HG02885 (cell line): ENCODE data around the gene LMNA.
"Not testable (repeated sequence)": the region's sequence is repeated elsewhere in the genome, so short reads cannot be mapped to it uniquely, and the experiment has no call there.

Source experiments
- ATAC-seq: cut with Tn5 transposase; IDR thresholded peaks from one replicate; pipeline ENCODE4 v1.9.1; 2021; ENCODE audit warnings: mild to moderate bottlenecking; ENCODE audit not compliant: unreplicated experiment, poor library complexity

LMNA gene

DNA sequence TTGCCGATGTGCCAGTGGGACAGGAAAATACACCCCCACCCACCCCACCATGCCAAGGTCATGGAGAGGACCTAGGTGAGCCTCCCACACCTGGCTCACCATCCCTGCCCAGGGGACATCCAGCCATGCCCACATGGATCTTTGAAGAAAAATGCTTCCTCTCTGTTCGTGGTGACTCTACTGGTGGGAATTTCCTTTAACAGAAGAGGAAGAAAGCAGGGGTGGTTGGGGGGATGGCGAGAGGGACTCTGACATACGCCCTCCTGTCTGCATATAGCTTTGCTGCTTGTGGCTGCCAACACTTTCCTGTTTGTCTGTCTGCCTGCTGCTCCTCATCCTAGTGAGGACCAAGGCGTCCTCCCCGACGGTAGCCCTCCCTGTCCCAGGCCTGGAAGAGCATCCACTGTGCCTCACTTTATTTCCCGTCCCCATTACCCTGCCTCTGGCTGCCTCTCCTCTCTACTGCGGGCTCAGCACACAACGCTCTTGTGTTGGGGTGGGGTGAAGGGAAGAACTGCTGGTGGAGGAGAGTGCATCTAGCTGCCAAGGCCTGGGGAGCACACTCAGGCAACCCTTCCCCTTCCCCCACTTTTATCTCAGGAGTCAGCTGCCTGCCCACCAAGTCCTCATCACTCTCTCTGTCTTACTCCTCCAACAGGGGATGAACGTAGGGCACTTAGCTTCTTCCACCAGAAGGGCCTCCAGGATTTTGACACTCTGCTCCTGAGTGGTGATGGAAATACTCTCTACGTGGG lies 41.4 kb downstream of the LMNA start:
- no peak for ATAC-seq

DNA sequence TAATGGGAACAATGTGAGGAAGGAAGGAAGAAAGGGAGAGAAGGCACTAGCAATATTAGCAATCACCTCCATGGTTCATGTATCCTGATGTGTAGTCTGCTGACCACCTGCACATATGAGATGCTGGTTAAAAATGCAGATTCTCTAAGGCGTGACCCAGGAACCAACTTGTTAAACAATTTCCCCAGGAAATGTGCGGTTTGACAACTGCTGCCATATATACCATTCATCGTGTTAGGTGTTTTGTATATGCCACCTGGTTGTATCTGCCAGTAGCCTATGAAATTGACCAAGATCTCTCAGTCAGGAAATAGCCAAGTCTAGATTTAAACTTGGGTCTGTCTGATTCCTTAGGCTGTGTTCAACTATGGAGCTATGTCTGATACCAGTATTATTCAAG lies 43.0 kb downstream of the LMNA start:
- ATAC-seq: no peak

DNA sequence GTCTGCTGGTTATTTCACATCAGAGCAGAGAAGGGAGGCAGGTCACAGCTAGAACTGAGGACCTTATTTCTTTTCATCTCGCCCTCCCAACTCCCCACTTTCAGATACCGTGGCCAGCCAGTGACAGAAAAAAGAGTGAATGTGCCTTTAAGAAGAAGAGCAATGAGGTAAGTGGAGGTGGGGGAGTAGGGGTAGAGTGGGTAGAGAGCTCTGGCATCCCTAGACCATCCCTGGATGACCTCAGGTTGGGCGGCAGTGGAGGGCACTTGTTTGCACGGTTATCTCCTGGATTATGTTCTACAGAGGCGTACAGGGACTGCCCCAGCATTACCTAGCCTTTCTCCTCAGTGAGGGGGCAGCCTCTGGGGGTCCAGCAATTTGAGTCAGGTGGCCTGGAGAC lies 43.5 kb downstream of the LMNA start:
- ATAC-seq: no peak

DNA sequence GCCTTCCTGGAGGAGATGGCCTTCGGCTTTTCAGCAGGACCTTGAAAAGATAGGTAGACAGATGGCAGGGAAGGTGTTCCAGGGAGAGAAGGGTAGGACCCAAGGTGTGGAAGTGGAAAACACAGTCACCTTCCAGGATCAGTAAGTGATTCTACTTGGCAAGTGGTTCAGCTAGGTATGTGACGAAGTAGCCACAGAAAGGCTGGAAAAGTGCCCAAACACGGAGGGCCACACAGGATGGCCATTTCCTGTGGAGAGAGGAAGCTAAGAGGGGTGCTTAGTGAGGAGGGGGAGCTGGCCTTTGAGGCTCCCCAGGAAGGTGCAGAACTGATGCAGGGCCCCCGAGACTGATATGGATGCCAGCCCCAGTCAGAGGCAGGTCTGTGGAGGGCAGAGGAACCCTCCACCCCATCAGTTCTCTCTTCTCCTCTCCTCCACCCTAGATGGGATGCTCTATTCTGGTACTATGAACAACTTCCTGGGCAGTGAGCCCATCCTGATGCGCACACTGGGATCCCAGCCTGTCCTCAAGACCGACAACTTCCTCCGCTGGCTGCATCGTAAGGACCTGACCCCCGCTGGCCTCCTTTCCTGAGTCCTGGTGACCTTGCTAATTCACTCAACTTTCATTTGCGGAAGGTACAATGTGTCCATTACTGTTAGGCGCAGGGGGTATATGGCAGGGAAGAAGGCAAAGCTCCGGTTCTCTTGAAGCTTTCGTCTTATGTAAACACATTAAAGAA lies 45.7 kb downstream of the LMNA start:
- ATAC-seq: no peak

DNA sequence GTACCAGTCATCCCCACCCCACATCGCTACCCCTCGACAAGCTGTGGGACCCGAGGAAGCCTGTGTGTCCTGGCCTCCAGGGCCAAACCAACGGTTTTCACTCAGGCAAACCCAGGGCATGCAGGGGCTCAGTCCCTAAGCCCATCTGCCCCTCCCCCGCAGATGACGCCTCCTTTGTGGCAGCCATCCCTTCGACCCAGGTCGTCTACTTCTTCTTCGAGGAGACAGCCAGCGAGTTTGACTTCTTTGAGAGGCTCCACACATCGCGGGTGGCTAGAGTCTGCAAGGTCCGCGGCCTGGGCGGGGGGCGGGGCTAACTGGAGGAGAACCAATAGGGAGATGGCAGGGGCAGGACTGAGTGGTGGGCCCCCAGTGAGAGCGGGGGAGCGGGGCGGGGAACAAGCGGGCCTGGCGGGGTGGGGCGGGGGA lies 46.2 kb downstream of the LMNA start:
- no peak for ATAC-seq

DNA sequence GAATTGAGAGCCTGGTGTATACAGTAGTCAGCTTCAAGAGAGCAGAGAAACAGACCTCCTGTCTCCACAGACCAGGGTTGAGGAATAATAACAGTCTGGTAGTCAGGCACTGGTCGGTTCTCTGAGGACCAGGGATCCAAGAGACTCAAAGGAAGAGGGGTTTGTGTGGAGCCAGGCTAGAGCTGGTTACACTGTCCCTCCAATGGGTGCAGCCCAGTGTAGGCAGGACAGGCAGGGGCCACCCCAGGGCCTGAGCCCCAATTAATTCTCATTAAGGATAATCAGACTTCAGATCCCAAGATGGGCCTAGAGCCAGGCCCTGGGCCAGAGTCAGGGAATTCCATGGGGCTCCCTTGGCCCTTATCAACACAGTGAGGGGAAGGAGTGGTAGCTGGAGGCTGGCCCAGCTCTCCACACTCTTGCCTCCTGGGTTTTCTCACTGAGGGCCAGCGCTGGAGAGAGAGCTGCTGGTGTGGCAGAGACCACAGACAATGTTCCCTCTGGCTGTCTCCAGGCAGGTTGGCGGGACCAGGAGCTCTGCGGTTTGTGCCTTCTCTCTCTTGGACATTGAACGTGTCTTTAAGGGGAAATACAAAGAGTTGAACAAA lies 48.0 kb downstream of the LMNA start:
- ATAC-seq: no peak

DNA sequence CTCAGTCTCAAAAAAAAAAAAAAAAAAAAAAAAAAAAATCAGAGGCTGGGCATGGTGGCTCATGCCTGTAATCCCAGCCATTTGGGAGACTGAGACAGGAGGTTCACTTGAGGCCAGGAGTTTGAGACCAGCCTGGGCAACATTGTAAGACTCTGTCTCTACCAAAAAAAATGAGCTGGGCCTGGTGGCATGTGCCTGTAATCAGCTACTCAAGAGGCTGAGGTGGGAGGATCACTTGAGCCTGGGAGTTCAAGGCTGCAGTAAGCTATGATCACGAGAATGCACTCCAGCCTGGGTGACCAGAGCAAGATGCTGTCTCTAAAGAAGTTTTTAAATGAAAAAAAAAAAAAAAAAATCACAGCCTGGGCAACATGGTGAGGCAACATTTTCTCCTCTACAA lies 49.2 kb downstream of the LMNA start:
- no peak for ATAC-seq

DNA sequence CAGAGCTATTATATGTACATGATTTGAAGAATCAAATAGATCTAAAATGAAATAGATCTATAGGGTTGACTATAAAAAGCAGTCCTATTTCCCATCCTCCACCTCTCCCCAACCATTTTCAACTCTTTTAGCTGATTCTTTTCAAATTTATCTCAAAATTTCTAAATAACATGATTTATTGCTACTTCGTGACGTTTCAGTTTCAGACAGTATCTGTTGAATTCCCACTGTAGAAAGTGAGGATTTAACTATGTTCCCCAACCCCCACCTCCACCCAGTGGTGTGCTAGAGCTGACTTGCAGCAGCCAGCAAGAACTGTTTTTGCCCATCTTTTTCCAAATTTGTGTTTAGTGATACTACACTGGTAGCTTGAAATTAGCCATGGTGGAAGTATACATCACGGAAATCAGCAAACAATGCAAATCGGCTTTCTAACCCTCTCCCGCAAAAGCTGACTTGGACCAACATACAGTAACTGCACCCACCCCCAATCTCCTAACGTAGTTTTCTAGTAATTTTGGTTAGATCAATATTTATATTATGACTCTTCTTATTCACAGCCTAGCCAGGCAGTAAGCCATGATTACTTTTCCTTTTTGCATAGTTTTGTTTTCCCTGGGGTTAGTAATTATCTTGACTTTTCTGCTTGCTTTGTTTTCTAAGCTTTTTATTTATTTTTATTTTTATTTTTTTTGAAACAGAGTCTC lies 49.8 kb downstream of the LMNA start:
- ATAC-seq: no peak

DNA sequence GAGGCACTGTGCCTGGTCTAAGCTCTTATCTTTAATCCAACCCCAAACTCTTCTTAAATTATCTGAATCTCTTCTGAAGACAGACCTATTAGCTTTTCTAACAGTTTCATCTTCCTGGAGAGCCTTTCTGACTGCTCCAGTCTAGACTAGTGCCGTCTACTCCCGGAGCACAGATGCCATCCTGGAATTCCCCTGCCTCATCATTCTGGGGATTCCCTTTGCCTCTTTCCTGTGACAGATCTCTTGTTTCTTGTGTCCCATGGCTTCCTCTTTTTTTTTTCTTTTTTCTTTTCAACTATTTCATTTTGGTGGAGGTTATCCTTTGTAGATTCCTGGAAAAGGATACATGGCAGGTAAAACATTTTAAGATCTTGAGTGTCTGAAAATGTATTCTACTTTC lies 50.6 kb downstream of the LMNA start:
- no peak for ATAC-seq

DNA sequence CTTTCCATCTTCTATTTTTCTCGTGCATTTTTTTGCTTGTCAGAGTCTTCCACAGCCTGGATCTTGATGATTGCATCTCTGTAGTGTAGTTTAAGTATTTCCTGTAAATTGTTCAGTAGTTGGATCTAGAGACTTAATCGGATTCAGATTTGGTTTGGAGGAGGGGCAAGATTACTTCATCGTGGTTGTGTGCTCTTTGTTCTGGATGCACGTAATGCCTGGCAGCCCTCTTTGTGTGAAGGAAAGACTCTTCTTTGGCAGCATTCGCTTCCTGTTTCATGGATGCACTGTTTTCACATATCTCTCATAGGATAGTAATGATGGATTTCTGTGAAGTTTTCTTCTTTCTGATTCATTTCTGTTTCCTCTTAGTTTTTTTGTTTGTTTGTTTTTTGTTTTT lies 53.0 kb downstream of the LMNA start:
- ATAC-seq: no peak

DNA sequence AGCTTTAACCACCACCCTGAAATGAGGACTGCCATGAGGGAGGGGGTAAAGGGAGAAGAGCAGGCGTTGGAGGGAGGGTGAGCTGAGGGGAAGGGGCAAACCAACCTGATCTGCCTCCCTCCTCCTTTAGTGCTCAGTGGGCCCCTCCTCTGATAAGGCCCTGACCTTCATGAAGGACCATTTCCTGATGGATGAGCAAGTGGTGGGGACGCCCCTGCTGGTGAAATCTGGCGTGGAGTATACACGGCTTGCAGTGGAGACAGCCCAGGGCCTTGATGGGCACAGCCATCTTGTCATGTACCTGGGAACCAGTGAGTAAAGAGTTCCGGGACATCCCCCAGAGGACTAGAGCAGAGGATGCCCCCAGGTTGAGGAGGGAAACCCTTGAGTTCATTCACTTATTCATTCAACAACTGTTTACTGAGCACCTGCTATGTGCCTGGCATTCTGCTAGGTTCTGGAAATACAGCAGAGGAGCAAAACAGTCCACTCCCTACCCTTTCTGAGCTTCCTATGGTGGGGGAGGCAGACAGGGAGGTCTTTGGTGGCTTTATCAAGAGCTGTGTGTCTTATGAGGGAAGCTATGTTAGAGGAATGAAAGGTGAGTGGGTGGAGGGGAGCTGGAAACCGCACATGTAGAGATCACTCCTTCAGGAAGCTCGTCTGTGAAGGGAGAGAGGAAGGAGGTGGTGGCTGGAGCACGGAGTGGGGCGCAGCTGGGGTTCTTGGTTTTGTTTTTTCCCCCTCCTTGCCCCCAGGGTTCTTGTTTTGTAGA lies 58.4 kb downstream of the LMNA start:
- no peak for ATAC-seq

DNA sequence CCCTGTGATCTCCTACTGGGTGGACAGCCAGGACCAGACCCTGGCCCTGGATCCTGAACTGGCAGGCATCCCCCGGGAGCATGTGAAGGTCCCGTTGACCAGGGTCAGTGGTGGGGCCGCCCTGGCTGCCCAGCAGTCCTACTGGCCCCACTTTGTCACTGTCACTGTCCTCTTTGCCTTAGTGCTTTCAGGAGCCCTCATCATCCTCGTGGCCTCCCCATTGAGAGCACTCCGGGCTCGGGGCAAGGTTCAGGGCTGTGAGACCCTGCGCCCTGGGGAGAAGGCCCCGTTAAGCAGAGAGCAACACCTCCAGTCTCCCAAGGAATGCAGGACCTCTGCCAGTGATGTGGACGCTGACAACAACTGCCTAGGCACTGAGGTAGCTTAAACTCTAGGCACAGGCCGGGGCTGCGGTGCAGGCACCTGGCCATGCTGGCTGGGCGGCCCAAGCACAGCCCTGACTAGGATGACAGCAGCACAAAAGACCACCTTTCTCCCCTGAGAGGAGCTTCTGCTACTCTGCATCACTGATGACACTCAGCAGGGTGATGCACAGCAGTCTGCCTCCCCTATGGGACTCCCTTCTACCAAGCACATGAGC lies 62.2 kb downstream of the LMNA start:
- ATAC-seq: no peak

DNA sequence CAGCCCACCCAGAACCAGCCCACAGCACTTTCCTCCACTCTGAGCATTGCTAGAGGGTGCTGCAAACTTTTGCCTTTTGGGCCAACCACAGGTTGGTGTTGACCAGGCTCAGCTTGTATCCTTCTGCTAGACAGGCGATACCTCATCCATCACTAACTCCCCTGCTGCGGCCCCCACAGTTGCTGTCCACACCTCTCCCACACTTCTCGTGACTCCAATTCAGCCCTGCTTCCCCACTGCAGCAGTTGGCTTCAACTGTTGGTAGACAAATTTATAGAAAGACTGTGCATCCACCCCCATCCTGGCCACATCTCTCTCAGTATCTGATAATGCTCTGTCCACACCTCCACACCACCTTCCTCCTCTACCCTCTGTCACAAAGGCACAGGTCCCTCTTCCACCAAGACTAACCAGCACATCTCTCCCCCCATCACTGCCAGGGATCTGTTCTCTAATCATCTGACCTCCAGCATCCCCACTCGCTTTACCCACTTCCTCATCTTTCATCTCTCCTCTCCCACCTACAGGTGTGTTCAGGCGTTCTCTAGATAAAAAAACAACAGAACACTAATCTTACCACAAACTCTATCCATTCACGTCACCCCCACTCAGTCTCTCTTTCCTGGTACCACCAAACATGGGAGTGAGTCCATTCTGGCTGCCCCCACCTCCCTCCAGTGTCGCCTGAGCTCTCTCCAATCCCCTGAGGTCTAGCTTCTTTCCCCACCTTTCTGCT lies 63.6 kb downstream of the LMNA start:
- no peak for ATAC-seq

DNA sequence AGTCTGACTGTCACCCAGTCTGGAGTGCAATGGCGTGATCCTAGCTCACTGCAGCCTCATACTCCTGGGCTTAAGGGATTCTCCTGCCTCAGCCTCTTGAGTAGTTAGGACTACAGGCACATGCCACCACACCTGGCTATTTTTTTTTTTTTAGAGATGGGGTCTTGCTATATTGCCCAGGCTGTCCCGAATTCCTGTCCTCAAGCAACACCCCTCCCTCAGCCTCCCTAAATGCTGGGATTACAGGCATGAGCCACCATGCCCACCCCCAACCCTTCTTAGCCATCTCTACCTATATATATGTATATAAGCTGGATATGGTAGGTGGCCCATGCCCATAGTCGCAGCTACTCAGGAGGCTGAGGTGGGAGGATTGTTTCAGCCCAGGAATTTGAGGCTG lies 66.0 kb downstream of the LMNA start:
- ATAC-seq: no peak

DNA sequence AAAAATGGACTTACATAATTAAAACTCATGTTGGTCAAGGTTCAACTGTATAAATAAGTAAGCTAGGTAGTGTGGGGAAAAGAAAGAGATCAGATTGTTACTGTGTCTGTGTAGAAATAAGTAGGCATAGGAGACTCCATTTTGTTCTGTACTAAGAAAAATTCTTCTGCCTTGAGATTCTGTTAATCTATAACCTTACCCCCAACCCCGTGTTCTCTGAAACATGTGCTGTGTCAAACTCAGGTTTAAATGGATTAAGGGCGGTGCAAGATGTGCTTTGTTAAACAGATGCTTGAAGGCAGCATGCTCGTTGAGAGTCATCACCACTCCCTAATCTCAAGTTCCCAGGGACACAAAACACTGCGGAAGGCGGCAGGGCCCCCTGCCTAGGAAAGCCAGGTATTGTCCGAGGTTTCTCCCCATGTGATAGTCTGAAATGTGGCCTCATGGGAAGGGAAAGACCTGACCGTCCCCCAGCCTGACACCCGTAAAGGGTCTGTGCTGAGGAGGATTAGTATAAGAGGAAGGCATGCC lies 66.9 kb downstream of the LMNA start:
- ATAC-seq: not testable (repeated sequence)

DNA sequence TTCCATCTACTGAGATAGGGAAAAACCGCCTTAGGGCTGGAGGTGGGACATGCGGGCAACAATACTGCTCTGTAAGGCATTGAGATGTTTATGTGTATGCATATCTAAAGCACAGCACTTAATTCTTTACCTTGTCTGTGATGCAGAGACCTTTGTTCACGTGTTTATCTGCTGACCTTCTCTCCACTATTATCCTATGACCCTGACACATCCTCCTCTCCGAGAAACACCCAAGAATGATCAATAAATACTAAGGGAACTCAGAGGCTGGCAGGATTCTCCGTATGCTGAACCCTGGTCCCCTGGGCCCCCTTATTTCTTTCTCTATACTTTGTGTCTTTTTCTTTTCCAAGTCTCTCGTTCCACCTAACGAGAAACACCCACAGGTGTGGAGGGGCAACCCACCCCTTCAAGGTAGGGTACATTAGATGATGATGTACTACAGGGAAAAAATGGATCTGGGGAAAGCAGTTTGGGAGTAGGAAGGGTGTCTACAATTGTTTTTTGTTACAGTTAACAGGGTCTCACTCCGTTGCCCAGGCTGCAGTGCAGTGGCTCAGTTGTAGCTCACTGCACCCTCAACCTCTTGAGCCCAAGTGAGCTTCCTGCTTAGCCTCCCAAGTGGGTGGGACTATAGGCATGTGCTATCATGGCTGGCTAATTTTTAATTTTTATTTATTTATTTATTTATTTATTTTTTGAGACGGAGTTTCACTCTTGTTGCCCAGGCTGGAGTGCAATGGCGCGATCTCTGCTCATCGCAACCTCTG lies 67.7 kb downstream of the LMNA start:
- ATAC-seq: not testable (repeated sequence)

DNA sequence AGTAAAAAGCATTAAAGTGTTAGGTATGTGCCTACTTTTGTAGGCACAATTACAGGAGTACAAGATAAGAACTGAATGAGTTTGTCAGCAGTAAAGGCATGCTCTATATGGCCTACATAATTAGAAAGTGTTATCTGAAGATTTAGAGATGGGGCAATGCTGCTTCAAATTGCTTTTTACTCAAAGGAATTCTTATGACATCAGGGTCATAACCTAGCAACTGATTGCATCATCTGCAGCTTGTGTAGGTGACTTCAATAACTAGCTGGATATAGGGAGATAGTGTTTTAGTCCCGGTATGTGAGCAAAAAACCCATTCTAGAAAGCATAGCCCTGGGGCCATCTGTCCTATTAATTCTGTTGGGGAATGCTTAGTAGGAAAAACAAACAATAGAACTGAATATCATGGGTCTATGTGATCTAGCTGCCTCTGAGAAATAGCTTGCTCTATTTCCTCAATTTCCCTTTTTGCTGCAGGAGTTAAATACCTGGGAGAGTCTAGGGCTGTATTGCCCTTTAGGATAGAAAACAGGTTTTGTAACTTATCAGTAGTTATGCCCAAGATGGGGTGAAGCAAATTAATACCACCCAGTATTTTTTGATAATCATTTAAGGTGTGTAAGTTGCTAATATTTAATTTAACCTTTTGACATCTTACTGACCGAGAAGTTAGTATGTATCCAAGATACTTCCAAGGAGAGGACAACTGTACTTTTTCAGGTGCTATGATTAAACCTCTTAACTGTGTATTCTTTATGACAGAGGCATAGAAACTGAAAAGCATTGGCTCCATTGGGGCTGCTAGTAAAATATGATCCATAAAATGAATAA lies 72.1 kb downstream of the LMNA start:
- not testable (repeated sequence) for ATAC-seq
